ENCODE measurements around the gene ZBED3.

The ZBED3 gene

DNA sequence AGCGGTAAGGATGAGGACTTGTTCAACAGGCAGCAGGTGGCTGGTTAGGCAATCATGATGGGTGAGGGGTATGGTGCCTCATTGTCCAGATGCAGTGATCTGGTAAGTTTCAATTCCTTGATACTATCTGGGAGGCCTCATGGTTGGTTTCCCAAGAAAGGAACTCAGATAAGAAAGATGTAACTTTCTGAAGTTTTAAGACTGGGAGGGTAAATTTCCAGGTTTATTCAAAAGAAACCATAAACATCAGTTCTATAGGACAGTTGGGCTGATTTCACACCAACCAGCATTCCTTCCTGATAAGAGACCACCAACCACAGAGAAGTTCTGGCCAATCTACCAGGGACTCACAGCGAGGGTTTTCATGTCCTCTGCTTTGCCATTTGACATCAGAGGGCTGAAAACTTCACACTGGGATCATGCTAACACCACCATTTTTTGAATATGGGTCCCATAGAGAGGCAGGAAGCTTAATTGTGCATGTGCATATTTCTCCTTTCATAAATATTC is 57.7 kb downstream of the ZBED3 start:
- TF ChIP-seq, protein P1, sequence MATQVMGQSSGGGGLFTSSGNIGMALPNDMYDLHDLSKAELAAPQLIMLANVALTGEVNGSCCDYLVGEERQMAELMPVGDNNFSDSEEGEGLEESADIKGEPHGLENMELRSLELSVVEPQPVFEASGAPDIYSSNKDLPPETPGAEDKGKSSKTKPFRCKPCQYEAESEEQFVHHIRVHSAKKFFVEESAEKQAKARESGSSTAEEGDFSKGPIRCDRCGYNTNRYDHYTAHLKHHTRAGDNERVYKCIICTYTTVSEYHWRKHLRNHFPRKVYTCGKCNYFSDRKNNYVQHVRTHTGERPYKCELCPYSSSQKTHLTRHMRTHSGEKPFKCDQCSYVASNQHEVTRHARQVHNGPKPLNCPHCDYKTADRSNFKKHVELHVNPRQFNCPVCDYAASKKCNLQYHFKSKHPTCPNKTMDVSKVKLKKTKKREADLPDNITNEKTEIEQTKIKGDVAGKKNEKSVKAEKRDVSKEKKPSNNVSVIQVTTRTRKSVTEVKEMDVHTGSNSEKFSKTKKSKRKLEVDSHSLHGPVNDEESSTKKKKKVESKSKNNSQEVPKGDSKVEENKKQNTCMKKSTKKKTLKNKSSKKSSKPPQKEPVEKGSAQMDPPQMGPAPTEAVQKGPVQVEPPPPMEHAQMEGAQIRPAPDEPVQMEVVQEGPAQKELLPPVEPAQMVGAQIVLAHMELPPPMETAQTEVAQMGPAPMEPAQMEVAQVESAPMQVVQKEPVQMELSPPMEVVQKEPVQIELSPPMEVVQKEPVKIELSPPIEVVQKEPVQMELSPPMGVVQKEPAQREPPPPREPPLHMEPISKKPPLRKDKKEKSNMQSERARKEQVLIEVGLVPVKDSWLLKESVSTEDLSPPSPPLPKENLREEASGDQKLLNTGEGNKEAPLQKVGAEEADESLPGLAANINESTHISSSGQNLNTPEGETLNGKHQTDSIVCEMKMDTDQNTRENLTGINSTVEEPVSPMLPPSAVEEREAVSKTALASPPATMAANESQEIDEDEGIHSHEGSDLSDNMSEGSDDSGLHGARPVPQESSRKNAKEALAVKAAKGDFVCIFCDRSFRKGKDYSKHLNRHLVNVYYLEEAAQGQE (IDR thresholded peaks at IDR 0.05; ENCODE audit: insufficient read depth in 1 of 2, low read depth in 2 of 2, low read length in 2 of 2), result no peak
- TF ChIP-seq POLR2AphosphoS5 (IDR thresholded peaks at IDR 0.05; ENCODE audit: low read depth, low read length), result no peak
- TF ChIP-seq TAF1 (IDR thresholded peaks at IDR 0.05; ENCODE audit: borderline replicate concordance, insufficient read depth, low read length), result no peak
- TF ChIP-seq FOXP2 (optimal IDR thresholded peaks at IDR 0.05; ENCODE audit: borderline replicate concordance, extremely low read depth, extremely low read length, insufficient read depth), result no peak
- TF ChIP-seq SIN3A (IDR thresholded peaks at IDR 0.05; ENCODE audit: borderline replicate concordance, insufficient read depth, low read length), result no peak

- TF ChIP-seq TAF1 (IDR thresholded peaks at IDR 0.05; ENCODE audit: borderline replicate concordance, insufficient read depth, low read length), result no peak
- TF ChIP-seq FOXP2 (optimal IDR thresholded peaks at IDR 0.05; ENCODE audit: borderline replicate concordance, extremely low read depth, extremely low read length, insufficient read depth), result no peak
- no peak for TF ChIP-seq POLR2AphosphoS5 (IDR thresholded peaks at IDR 0.05; ENCODE audit: low read depth, low read length)
- TF ChIP-seq, protein P1 (IDR thresholded peaks at IDR 0.05; ENCODE audit: insufficient read depth in 1 of 2, low read depth in 2 of 2, low read length in 2 of 2), result no peak
- TF ChIP-seq SIN3A (IDR thresholded peaks at IDR 0.05; ENCODE audit: borderline replicate concordance, insufficient read depth, low read length), result no peak
Observed at GRCh38 chr5:77028631-77029375, 58.3 kb downstream of the ZBED3 start.

DNA sequence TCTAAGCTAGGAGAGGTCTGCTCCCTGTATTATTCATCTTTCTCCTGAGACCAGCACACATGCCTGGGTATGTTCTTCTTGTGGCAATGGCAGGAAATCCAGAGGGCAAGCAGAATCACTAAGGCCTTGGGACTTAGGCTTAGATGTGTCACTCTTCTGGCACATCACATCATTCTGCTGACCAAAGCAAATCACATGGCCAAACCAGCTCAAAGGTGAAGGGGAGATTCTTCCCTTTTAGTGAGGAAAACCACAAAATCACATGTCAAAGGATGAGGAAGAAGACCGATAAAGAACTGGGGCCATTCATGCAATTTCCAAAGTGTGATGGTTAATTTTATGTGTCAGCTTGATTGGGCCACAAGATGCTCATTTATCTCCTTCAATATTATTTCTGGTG is 62.6 kb downstream of the ZBED3 start:
- TF ChIP-seq POLR2AphosphoS5 (IDR thresholded peaks at IDR 0.05; ENCODE audit: low read depth, low read length) (no peak), SIN3A (IDR thresholded peaks at IDR 0.05; ENCODE audit: borderline replicate concordance, insufficient read depth, low read length) (no peak), FOXP2 (optimal IDR thresholded peaks at IDR 0.05; ENCODE audit: borderline replicate concordance, extremely low read depth, extremely low read length, insufficient read depth) (no peak), TAF1 (IDR thresholded peaks at IDR 0.05; ENCODE audit: borderline replicate concordance, insufficient read depth, low read length) (no peak)
- TF ChIP-seq, protein P1 (IDR thresholded peaks at IDR 0.05; ENCODE audit: insufficient read depth in 1 of 2, low read depth in 2 of 2, low read length in 2 of 2), result no peak

DNA sequence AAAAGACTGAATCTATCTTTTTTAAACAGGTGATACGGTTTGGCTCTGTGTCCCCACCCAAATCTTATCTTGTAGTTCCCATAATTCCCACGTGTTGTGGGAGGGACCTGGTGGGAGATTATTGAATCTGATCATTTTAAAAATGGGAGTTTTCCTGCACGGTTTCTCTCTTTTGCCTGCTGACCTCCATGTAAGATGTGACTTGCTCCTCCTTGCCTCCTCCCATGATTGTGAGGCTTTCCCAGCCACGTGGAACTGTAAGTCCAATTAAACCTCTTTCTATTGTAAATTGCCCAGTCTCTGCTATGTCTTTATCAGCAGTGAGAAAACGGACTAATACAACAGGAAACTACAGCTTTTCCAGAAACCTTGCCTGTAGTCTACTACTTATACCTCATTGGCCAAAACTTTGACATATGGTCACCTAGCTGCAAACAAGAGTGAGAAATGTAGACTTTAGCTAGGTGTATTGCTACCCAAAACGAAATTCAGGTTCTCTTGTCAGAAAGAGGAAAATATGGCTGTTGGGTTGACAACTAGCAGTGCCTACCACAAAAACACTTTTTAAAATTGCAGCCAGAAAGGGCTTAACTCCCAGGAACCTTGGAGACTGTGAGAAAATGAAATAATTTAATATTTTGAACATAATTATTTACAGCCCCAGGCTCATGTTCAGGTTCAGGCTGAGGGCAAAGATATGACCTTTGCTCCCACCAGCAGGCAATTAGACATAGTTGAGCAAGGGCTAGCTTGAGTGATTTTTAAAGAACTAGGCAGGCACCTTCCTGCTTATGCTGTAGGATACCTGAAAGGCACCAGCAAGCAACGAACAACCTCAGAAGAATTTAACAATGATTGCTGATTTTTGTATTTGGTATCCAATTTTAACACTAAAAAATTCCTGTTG is 64.3 kb downstream of the ZBED3 start:
- no peak for TF ChIP-seq SIN3A (IDR thresholded peaks at IDR 0.05; ENCODE audit: borderline replicate concordance, insufficient read depth, low read length)
- TF ChIP-seq, protein P1 (IDR thresholded peaks at IDR 0.05; ENCODE audit: insufficient read depth in 1 of 2, low read depth in 2 of 2, low read length in 2 of 2), result no peak
- no peak for TF ChIP-seq POLR2AphosphoS5 (IDR thresholded peaks at IDR 0.05; ENCODE audit: low read depth, low read length)
- no peak for TF ChIP-seq TAF1 (IDR thresholded peaks at IDR 0.05; ENCODE audit: borderline replicate concordance, insufficient read depth, low read length)
